Fibroblast of villous mesenchyme (primary cell): Measurements from ENCODE around the gene MAPK10. TPM values are rescaled to one million over a fixed set of nuclear protein-coding genes. Genes with fewer than 3 reads are reported as not detected.
"Not testable (repeated sequence)": the region's sequence is repeated elsewhere in the genome, so short reads cannot be mapped to it uniquely, and the experiment has no call there.

Source experiments
- DNase-seq: peaks from one replicate; pipeline ENCODE4 v3.0.0-alpha.2; 2010; ENCODE audit warnings: low read depth
- H3K4me3 ChIP-seq: 2 replicates; pipeline ENCODE4 v1.5.1; 2011; ENCODE audit warnings: low read depth, mild to moderate bottlenecking, low read length
- total RNA-seq: library from RNA; depleted of rRNA; stranded (reverse); fragments of >200 nt; gene quantifications from 2 replicates; pipeline ENCODE4 v1.2.3, GENCODE V29; 2012
- TF ChIP-seq, protein P1 (sequence below): IDR thresholded peaks from 2 replicates; pipeline ENCODE4 v1.5.1; 2012; ENCODE audit warnings: low read depth, mild to moderate bottlenecking, low read length; ENCODE audit not compliant: insufficient read depth

Gene MAPK10
- total RNA-seq, 1 donor = 12.1 TPM

DNA sequence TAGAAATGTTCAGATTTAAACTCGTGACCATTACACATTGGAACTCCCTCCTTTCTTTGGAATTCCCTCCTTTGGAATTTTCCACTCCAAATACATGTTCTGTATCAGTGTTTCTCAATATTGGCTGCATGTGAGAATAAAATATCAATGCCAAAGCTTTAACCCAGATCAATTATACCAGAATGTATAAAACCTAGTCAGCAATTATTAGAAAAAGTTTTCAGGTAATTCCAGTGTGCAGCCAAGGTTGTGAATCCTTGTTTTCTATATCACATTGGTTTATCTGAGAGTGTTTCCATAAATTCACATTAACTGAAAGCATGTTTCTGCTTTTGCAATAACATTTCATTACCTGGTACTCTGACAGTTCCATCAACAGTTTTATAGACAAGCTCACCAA, 394.3 kb downstream of the MAPK10 start:
- no peak for DNase-seq
- H3K4me3 ChIP-seq = no peak overlapping the region
- TF ChIP-seq, protein P1, sequence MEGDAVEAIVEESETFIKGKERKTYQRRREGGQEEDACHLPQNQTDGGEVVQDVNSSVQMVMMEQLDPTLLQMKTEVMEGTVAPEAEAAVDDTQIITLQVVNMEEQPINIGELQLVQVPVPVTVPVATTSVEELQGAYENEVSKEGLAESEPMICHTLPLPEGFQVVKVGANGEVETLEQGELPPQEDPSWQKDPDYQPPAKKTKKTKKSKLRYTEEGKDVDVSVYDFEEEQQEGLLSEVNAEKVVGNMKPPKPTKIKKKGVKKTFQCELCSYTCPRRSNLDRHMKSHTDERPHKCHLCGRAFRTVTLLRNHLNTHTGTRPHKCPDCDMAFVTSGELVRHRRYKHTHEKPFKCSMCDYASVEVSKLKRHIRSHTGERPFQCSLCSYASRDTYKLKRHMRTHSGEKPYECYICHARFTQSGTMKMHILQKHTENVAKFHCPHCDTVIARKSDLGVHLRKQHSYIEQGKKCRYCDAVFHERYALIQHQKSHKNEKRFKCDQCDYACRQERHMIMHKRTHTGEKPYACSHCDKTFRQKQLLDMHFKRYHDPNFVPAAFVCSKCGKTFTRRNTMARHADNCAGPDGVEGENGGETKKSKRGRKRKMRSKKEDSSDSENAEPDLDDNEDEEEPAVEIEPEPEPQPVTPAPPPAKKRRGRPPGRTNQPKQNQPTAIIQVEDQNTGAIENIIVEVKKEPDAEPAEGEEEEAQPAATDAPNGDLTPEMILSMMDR = no peak

DNA sequence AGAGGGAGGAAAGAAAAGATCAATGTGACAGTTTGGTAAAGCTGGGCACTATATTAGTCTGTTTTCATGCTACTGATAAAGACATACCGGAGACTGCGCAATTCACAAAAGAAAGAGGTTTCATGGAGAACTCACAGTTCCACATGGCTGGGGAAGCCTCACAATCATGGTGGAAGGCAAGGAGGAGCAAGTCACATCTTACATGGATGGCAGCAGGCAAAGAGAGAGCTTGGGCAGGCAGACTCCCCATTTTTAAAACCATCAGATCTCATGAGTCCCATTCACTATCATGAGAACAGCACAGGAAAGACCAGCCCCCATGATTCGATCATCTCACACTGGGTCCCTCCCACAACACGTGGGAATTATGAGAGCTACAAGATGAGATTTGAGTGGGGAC, 394.8 kb downstream of the MAPK10 start:
- DNase-seq, H3K4me3 ChIP-seq: not testable (repeated sequence)

DNA sequence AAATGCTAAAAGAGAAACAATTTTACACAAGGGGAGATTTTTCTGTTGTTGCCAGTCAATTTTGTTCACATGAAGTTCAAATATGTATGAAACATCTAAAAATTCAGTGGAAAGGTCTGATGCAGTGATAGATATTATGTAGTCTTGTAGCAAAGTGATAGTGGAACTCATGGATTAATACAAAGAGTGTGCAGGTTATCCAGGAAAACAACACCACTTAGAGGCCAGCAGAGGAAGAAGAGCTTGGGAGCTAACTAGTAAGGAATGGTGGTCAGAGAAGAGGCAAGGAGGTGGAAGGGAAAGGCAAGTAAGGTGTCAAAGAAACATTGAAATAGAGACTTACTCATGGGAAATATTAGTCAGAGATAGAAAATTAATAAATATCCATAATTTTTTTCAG, 395.6 kb downstream of the MAPK10 start:
- no peak overlapping the region for H3K4me3 ChIP-seq
- TF ChIP-seq, protein P1 = no peak
- DNase-seq = no peak

DNA sequence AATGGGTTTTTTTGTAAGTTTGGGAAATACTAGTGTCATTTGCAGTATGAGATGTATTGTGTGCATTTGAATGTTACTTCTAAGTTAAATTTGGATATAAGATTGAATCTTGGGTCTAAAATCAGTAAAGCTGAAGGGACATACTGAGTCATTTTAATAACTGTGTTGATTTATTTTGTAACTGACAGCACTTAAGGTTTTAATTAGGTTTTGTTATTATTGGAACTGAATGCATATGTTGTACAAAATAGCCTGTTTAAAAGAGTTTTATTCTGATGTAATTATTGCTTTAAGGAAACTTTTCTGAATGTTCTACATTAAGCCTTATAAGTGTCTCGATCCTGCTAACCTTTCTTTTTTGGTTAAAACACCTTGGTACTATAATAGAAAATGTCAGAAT, 396.6 kb downstream of the MAPK10 start:
- no peak overlapping the region for H3K4me3 ChIP-seq
- no peak for DNase-seq
- TF ChIP-seq, protein P1 = no peak

DNA sequence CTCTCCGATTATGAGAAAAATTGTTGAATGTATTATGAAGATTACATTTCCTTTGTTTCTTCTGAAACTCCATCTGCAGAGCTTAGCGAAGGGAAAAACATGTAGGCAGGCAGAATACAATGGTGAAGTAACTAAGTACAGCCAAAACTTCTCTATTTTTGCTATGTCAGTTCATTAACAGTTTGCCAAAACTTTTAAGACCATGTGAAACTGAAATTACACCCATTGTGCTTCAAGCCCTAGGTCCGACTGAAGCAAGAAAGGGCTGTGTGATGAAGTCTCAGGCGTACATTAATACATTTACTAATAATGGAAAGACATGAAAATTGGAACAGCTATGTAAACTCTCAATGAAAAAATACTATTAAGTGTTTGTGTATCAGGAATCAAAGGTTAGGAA, 398.0 kb downstream of the MAPK10 start:
- no peak overlapping the region for H3K4me3 ChIP-seq
- TF ChIP-seq, protein P1 = no peak
- DNase-seq = no peak

DNA sequence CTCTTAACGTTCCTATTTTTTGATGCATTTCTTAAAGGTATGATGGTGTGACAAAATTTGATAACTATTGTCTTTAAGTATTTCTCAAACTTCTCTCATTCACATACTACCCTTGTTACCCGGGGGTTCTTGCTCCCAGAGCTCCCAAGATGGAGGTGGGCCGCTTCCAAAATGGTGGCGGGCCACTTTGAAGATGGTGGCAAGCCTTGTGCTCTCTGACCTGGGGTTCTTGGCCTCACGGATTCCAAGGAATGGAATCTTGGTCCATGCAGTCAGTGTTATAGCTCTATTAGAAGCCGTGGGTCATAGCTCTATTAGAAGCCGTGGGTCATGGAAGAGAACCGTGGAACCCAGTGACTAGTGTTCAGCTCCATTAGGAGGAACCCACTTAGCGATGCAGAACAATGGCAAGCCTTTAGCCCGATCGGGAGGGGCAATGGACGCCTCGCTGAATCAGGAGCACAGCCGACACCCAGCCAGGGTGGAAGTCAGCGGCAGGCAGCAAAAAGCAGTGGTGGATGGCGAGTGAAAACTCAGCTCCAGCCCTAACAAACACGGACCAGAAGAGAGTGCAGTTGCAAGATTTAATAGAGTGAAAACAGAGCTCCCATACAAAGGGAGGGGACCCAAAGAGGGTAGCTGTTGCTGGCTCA, 403.4 kb downstream of the MAPK10 start:
- no peak overlapping the region for H3K4me3 ChIP-seq
- TF ChIP-seq, protein P1 = no peak
- no peak for DNase-seq

DNA sequence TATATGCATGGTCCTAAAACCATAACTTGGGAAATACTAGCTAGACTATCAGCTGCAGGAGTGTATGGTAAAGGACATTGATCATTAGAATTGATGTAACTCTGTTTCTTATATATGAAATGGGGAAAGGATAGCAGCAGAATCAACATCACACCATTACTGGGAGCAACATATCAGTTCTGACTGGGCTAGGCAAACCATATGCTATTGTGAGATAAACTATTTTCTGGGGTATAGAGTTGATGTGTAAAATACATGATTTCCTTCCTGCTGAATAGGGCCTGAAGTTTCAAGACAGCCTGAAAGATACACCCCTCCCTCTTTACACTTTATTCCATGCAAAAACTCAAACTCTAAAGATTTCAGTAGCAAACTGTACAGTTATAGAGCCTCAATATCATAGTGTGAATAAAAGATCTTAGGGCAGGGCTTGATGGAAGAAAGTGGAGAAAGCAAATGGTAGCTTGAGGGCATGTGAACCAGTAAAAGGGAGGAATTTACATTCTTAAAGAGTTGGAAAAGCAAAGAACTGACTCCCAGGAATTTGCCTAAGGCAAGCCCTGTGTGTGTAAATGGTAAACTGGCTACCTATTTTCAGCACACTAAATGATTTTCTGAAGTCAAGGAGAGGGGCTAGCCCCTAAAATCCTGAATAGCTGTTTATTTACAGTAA, 404.1 kb downstream of the MAPK10 start:
- DNase-seq = peak; percentile 59
- H3K4me3 ChIP-seq = no peak overlapping the region
- TF ChIP-seq, protein P1 = no peak
